GM06990 (cell line): Measurements from ENCODE around the gene LMX1A.

ENCODE experiments used
- DNase-seq: peaks from one replicate; pipeline ENCODE4 v3.0.0-alpha.2; 2011; ENCODE audit not compliant: insufficient read length; ENCODE audit errors: extremely low read depth
- H3K27me3 ChIP-seq: replicated peaks from 2 replicates; pipeline ENCODE4 v1.6.0; 2011; ENCODE audit warnings: low read length; ENCODE audit not compliant: control insufficient read depth, insufficient read depth
- H3K36me3 ChIP-seq: 2 replicates; pipeline ENCODE4 v1.5.1; 2011; ENCODE audit warnings: low read length; ENCODE audit not compliant: control insufficient read depth, insufficient read depth
- H3K4me3 ChIP-seq: replicated peaks from 2 replicates; pipeline ENCODE4 v1.5.1; 2011; ENCODE audit warnings: low read depth, mild to moderate bottlenecking, control low read depth, low read length
- TF ChIP-seq, protein P1 (sequence below): IDR thresholded peaks from 2 replicates; pipeline ENCODE4 v1.5.1; 2011; ENCODE audit warnings: low read length, control low read depth, mild to moderate bottlenecking, inconsistent platforms; ENCODE audit not compliant: insufficient read depth, poor library complexity, severe bottlenecking

Gene LMX1A

GRCh38 chr1:165161130-165161529 is 195.4 kb downstream of the LMX1A start:
- TF ChIP-seq, protein P1, sequence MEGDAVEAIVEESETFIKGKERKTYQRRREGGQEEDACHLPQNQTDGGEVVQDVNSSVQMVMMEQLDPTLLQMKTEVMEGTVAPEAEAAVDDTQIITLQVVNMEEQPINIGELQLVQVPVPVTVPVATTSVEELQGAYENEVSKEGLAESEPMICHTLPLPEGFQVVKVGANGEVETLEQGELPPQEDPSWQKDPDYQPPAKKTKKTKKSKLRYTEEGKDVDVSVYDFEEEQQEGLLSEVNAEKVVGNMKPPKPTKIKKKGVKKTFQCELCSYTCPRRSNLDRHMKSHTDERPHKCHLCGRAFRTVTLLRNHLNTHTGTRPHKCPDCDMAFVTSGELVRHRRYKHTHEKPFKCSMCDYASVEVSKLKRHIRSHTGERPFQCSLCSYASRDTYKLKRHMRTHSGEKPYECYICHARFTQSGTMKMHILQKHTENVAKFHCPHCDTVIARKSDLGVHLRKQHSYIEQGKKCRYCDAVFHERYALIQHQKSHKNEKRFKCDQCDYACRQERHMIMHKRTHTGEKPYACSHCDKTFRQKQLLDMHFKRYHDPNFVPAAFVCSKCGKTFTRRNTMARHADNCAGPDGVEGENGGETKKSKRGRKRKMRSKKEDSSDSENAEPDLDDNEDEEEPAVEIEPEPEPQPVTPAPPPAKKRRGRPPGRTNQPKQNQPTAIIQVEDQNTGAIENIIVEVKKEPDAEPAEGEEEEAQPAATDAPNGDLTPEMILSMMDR = no peak
- Histone ChIP-seq H3K27me3 (no peaks in the 10 kb centered on the region; the same call in 1 of the 2 replicates), H3K4me3 (no peak overlapping the region), H3K36me3 (no peaks in the 10 kb centered on the region)
- no peak for DNase-seq

DNA sequence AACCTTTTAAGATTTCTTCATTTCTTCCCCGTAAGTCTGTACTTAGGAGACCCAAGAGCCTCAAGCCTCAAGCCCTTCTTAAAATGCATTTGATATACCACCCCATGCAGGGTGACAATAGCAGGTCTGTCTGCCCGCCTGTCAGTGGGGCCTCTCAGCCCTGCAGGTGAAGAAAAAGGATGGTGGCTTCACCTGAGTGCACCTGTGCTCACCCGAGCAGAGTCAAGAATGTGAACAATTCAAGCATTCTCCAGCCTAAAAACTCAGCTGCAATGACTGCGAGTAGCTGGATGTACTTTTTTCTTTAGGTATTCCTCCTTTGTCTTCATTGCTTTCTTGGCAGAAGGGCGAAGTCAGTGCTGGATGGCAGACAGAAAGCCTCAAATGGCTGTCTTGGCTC is 203.3 kb downstream of the LMX1A start:
- H3K27me3 ChIP-seq = no peaks in the 10 kb centered on the region; the same call in 1 of the 2 replicates
- H3K4me3 ChIP-seq = no peak overlapping the region
- H3K36me3 ChIP-seq = no peaks in the 10 kb centered on the region
- TF ChIP-seq, protein P1 = no peak
- no peak for DNase-seq

DNA sequence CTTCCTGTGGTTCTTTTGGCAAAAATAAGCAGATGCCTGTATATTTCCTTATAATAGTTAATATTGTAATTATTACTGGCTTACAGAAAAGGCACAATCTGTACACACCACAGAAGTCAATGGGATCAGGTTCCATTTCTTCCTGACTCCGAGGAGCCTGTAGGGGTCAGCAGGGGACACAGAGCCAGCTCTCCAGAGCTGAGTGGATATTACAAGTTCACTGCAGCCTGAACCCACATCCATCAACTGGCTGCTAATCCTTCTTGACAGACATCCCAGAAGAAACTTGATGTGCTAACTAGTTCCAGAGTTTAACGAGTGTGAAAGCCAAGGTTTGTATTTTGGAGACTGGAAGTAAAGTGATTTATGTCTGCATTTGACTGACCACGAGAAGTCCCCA is 203.8 kb downstream of the LMX1A start:
- no peak overlapping the region for H3K4me3 ChIP-seq
- TF ChIP-seq, protein P1 = peak; percentile 8
- DNase-seq = no peak

GRCh38 chr1:165152109-165152508 is 204.4 kb downstream of the LMX1A start:
- no peaks in the 10 kb centered on the region for H3K36me3 ChIP-seq
- no peaks in the 10 kb centered on the region; the same call in 1 of the 2 replicates for H3K27me3 ChIP-seq
- DNase-seq = no peak
- no peak overlapping the region for H3K4me3 ChIP-seq
- TF ChIP-seq, protein P1 = no peak

More for the DNA sequence above, 203.8 kb downstream of the LMX1A start:
- H3K36me3 ChIP-seq = no peaks in the 10 kb centered on the region
- H3K27me3 ChIP-seq = no peaks in the 10 kb centered on the region; the same call in 1 of the 2 replicates
